ENCODE data around the gene TEX52. TPM values are rescaled to one million over a fixed set of nuclear protein-coding genes. Genes with fewer than 3 reads are reported as not detected.
A peak's percentile ranks its signal among the peaks of the same experiment; 100 is the strongest.

TEX52 gene
- total RNA-seq, result not detected
- long read RNA-seq, donor 1, result 0 reads
- long read RNA-seq, donor 2, result 0 reads

GRCh38 chr12:2857021-2857431 lies at the start of gene TEX52:
Gene TEX52 (minus strand): TSS chr12:2857039. CDS start chr12:2857026, 13 bp downstream.
- intact Hi-C loops (cut with DNase I, micrococcal nuclease), result loop anchor here in 1 of 2 donors (5.0 kb wide), 1 partner anchor 185 kb away; no protein-coding TSS in a partner anchor
- no peak for DNase-seq
- ATAC-seq, result no peak
- Histone ChIP-seq H3K4me3 (no peak within 1 kb of the TSS), H3K36me3 (ENCODE audit: low read depth) (no peaks in the 10 kb centered on the region), H3K4me1 (ENCODE audit: low read depth) (peaks cover 18% of the 10 kb centered on the region), H3K9me3 (no peaks in the 10 kb centered on the region)
- TF ChIP-seq, protein P1, sequence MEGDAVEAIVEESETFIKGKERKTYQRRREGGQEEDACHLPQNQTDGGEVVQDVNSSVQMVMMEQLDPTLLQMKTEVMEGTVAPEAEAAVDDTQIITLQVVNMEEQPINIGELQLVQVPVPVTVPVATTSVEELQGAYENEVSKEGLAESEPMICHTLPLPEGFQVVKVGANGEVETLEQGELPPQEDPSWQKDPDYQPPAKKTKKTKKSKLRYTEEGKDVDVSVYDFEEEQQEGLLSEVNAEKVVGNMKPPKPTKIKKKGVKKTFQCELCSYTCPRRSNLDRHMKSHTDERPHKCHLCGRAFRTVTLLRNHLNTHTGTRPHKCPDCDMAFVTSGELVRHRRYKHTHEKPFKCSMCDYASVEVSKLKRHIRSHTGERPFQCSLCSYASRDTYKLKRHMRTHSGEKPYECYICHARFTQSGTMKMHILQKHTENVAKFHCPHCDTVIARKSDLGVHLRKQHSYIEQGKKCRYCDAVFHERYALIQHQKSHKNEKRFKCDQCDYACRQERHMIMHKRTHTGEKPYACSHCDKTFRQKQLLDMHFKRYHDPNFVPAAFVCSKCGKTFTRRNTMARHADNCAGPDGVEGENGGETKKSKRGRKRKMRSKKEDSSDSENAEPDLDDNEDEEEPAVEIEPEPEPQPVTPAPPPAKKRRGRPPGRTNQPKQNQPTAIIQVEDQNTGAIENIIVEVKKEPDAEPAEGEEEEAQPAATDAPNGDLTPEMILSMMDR (IDR thresholded peaks at IDR 0.05), result no peak

- Histone ChIP-seq H3K4me1 (ENCODE audit: low read depth) (no peaks in the 10 kb centered on the region), H3K4me3 (no peak overlapping the region), H3K36me3 (ENCODE audit: low read depth) (no peaks in the 10 kb centered on the region), H3K9me3 (no peaks in the 10 kb centered on the region)
- intact Hi-C loops (cut with DNase I, micrococcal nuclease), result no loop called here
- TF ChIP-seq, protein P1 (IDR thresholded peaks at IDR 0.05), result no peak
- no peak for ATAC-seq
- no peak for DNase-seq
Observed at GRCh38 chr12:2904260-2904659, 47.4 kb upstream of the TEX52 start.

DNA sequence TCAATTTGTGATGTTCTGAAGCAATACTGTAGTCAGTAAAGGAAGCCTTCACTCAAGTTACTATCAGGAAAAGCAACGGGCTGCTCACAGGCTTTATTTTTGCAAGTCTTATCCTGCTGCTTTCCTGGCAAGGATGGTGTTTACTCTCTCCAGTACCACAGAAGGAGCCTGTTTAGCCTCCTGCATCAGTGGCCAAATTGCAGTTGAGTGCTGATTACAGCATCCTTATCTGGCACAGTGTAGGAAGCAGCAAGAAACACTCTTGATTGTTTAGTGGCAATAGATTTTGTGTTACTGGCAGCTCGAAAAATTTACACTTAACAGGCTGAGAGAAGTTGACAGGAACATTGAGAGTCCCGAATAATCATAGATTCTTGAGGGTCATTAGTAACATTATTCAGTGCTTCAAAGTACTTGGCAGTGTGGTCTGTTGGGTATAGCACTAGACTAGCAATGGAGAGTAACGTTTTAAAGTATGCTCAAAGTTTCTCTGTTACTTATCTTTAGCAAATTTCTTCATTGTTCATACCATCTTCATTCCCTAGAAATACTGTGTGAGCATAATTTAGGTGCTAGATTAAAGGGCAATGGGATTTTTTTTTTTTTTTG lies 45.5 kb upstream of the TEX52 start:
- DNase-seq (no peak), ATAC-seq (peak; percentile 33)
- Histone ChIP-seq H3K36me3 (ENCODE audit: low read depth) (no peaks in the 10 kb centered on the region), H3K4me1 (ENCODE audit: low read depth) (no peaks in the 10 kb centered on the region), H3K9me3 (no peaks in the 10 kb centered on the region), H3K4me3 (no peak overlapping the region)
- intact Hi-C loops (cut with DNase I, micrococcal nuclease), result no loop called here
- TF ChIP-seq, protein P1 (IDR thresholded peaks at IDR 0.05), result no peak

GRCh38 chr12:2900642-2901041 lies 43.8 kb upstream of the TEX52 start:
- H3K4me1 ChIP-seq (ENCODE audit: low read depth), result no peaks in the 10 kb centered on the region
- no peaks in the 10 kb centered on the region for H3K36me3 ChIP-seq (ENCODE audit: low read depth)
- intact Hi-C loops (cut with DNase I, micrococcal nuclease), result no loop called here
- no peak for DNase-seq
- H3K4me3 ChIP-seq, result no peak overlapping the region
- no peaks in the 10 kb centered on the region for H3K9me3 ChIP-seq
- ATAC-seq, result no peak
- TF ChIP-seq, protein P1 (IDR thresholded peaks at IDR 0.05), result no peak

- DNase-seq (no peak), ATAC-seq (no peak)
- intact Hi-C loops (cut with DNase I, micrococcal nuclease), result no loop called here
- Histone ChIP-seq H3K36me3 (ENCODE audit: low read depth) (no peaks in the 10 kb centered on the region), H3K4me1 (ENCODE audit: low read depth) (no peaks in the 10 kb centered on the region), H3K4me3 (no peak overlapping the region), H3K9me3 (no peaks in the 10 kb centered on the region)
- TF ChIP-seq, protein P1 (IDR thresholded peaks at IDR 0.05), result no peak
Observed at GRCh38 chr12:2897418-2897817, 40.6 kb upstream of the TEX52 start.

Data from mucosa of descending colon (tissue), 3 donors.